GM18502 (cell line): Measurements from ENCODE around the gene APOBR.

Experiments
- ATAC-seq: cut with Tn5 transposase; IDR thresholded peaks from one replicate; pipeline ENCODE4 v1.9.1; 2021; ENCODE audit warnings: mild to moderate bottlenecking; ENCODE audit not compliant: unreplicated experiment, poor library complexity

Gene APOBR

GRCh38 chr16:28546626-28547025 is 52.2 kb downstream of the APOBR start:
- ATAC-seq, result no peak

- ATAC-seq, result no peak
Observed at GRCh38 chr16:28548306-28548802, 53.9 kb downstream of the APOBR start.
